ENCODE data around the gene POLR1B. TPM values are rescaled to one million over a fixed set of nuclear protein-coding genes. Genes with fewer than 3 reads are reported as not detected.

Gene POLR1B
- total RNA-seq, 2 donors from 2014 or later: 12.5 to 30.8 TPM

DNA sequence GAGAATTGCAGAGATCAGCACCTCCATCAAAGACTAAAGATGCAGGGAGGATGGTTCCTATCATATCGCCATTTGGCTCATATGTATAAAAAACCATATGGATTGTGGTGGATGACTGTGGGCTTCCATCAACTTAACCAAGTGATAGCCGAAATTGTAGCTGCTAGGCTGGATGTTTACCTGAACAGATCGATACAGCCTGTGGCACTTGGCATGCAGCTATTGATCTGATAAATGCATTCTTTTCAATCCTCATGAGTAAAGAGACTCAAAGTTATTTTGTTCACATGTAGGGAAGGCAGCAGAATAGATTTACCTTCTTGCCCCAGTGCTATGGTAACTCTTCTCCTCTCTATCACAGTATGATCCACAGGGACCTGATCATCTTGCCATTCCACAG, 60.7 kb downstream of the POLR1B start:
- TF ChIP-seq, protein P1, sequence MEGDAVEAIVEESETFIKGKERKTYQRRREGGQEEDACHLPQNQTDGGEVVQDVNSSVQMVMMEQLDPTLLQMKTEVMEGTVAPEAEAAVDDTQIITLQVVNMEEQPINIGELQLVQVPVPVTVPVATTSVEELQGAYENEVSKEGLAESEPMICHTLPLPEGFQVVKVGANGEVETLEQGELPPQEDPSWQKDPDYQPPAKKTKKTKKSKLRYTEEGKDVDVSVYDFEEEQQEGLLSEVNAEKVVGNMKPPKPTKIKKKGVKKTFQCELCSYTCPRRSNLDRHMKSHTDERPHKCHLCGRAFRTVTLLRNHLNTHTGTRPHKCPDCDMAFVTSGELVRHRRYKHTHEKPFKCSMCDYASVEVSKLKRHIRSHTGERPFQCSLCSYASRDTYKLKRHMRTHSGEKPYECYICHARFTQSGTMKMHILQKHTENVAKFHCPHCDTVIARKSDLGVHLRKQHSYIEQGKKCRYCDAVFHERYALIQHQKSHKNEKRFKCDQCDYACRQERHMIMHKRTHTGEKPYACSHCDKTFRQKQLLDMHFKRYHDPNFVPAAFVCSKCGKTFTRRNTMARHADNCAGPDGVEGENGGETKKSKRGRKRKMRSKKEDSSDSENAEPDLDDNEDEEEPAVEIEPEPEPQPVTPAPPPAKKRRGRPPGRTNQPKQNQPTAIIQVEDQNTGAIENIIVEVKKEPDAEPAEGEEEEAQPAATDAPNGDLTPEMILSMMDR (IDR thresholded peaks at IDR 0.05): no peak
- Histone ChIP-seq H3K4me1 (ENCODE audit: control insufficient read depth in 1 of 2, low read depth in 2 of 2) (peaks cover 0 to 4% of the 10 kb centered on the region in 2 donors), H3K9me3 (no peaks in the 10 kb centered on the region), H3K4me3 (no peak overlapping the region), H3K27ac (no peak overlapping the region), H3K36me3 (no peaks in the 10 kb centered on the region), H3K27me3 (replicated peaks; ENCODE audit: insufficient read depth) (no peaks in the 10 kb centered on the region)
- ATAC-seq (ENCODE audit: insufficient number of reproducible peaks, low FRiP score, low read depth) (no peak), DNase-seq (ENCODE audit: low spot score) (no peak)

DNA sequence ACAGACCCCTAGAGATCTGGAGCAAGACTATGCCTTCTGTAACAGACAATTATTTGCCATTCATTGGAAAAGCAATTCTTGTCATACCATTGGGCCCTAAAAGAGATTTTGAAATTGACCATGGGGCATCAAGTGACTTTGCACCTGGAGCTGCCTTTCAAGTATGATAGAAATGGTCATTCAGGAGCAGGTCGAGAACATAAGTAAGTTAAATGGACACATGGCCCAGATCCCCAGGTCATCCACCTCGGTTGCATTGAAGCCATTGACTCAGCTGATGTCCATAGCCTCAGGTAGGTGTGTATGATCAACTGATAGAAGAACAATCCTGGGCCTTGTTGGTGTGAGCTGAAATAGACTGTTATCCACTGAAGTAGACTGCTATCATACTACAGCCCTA, 61.5 kb downstream of the POLR1B start:
- H3K9me3 ChIP-seq: no peaks in the 10 kb centered on the region
- no peaks in the 10 kb centered on the region for H3K36me3 ChIP-seq
- H3K4me3 ChIP-seq: no peak overlapping the region
- no peaks in the 10 kb centered on the region for H3K27me3 ChIP-seq (replicated peaks; ENCODE audit: insufficient read depth)
- peaks cover 0 to 4% of the 10 kb centered on the region in 2 donors for H3K4me1 ChIP-seq (ENCODE audit: control insufficient read depth in 1 of 2, low read depth in 2 of 2)
- no peak for ATAC-seq (ENCODE audit: insufficient number of reproducible peaks, low FRiP score, low read depth)
- TF ChIP-seq, protein P1 (IDR thresholded peaks at IDR 0.05): no peak
- DNase-seq (ENCODE audit: low spot score): no peak
- H3K27ac ChIP-seq: no peak overlapping the region

GRCh38 chr2:112604952-112605351, 62.7 kb downstream of the POLR1B start:
- no peaks in the 10 kb centered on the region for H3K27me3 ChIP-seq (replicated peaks; ENCODE audit: insufficient read depth)
- DNase-seq (ENCODE audit: low spot score) (no peak), ATAC-seq (ENCODE audit: insufficient number of reproducible peaks, low FRiP score, low read depth) (no peak)
- H3K9me3 ChIP-seq: no peaks in the 10 kb centered on the region
- peaks cover 0 to under 1% of the 10 kb centered on the region in 2 donors for H3K4me1 ChIP-seq (ENCODE audit: control insufficient read depth in 1 of 2, low read depth in 2 of 2)
- H3K36me3 ChIP-seq: no peaks in the 10 kb centered on the region
- H3K27ac ChIP-seq: no peak overlapping the region
- TF ChIP-seq, protein P1 (IDR thresholded peaks at IDR 0.05): no peak
- no peak overlapping the region for H3K4me3 ChIP-seq

- no peak for DNase-seq (ENCODE audit: low spot score)
- Histone ChIP-seq H3K27me3 (replicated peaks; ENCODE audit: insufficient read depth) (no peaks in the 10 kb centered on the region), H3K4me1 (ENCODE audit: control insufficient read depth in 1 of 2, low read depth in 2 of 2) (no peaks in the 10 kb centered on the region), H3K9me3 (no peaks in the 10 kb centered on the region), H3K4me3 (no peak overlapping the region), H3K27ac (no peak overlapping the region), H3K36me3 (no peaks in the 10 kb centered on the region)
- TF ChIP-seq, protein P1 (IDR thresholded peaks at IDR 0.05): no peak
- no peak for ATAC-seq (ENCODE audit: insufficient number of reproducible peaks, low FRiP score, low read depth)
These were observed 63.7 kb downstream of the POLR1B start for GRCh38 chr2:112605926-112606325.

DNA sequence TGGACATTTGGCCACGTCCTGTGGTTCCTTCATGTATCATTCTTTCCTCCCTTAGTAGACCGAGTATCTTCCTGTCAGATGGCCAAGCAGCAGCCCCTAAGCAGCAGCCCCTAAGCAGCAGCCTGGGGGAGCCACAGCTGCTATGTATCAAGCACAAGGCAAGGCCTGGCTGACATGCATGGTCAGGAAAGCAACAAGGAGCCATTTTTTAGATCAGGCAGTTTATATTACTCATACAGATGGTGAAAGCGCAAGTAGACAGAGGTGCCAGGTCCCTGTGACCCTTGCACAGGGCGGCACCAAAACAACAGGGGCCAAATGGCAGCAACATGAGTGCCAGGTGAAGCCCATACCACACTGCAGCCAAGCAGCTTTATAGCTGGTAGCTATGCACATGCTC, 64.3 kb downstream of the POLR1B start:
- Histone ChIP-seq H3K9me3 (no peaks in the 10 kb centered on the region), H3K4me1 (ENCODE audit: control insufficient read depth in 1 of 2, low read depth in 2 of 2) (no peaks in the 10 kb centered on the region), H3K36me3 (no peaks in the 10 kb centered on the region), H3K4me3 (no peak overlapping the region), H3K27me3 (replicated peaks; ENCODE audit: insufficient read depth) (no peaks in the 10 kb centered on the region), H3K27ac (no peak overlapping the region)
- DNase-seq (ENCODE audit: low spot score) (no peak), ATAC-seq (ENCODE audit: insufficient number of reproducible peaks, low FRiP score, low read depth) (no peak)
- TF ChIP-seq, protein P1 (IDR thresholded peaks at IDR 0.05): no peak

All from thoracic aorta (tissue), 2 donors.